Measurements from ENCODE around the gene PTGES3.

Gene PTGES3

DNA sequence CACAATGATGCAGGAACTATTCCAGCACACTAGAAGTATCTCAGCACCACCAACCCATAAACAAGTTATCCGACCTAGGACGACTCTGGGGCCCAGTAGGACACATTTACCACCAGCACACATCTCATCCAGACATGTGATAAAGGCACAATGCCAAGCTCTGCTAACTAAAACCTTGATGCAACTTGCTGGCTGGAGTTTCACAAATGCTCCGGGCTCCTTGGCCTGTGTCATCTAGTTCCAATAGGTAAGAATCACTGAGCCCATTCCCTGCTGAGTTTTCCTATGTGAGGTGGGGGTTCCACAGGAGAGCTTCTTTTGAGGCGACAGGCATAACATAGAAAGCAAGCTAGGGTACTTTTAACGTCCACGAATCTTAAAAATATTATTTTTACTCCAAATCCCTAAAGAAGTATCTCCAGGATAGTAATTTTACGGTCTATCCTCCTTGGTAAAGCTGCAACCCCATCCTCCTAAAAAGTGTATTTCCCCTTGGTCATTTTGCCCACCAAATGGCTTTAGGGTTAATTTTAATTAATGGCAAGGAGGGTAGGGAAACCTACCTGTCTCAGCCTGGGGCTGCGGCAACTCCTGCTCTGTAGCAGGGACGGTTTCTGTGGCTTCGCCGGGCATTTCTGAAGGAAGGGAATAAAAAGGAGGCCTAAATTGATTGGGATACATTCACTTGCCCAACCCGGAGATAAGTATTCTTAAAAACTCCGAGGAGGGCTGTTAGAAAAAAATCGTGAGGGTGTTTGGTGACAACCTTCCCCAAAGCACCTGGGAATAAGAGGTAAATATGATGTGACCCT, 36.0 kb upstream of the PTGES3 start:
- Histone ChIP-seq H3K27ac (peak overlapping the region; percentile 89), H3K4me3 (ENCODE audit: low read depth, low read length) (peak overlapping the region; percentile 83), H3K36me3 (replicated peaks) (peaks cover 28% of the 10 kb centered on the region), H3K27me3 (replicated peaks) (no peaks in the 10 kb centered on the region)
- DNase-seq, result peak; percentile 70
- in situ Hi-C loops (cut with HindIII; ENCODE audit: low pct_ligation_motif_present, low sequenced_read_pairs), result no loop called here
- TF ChIP-seq, protein P1, sequence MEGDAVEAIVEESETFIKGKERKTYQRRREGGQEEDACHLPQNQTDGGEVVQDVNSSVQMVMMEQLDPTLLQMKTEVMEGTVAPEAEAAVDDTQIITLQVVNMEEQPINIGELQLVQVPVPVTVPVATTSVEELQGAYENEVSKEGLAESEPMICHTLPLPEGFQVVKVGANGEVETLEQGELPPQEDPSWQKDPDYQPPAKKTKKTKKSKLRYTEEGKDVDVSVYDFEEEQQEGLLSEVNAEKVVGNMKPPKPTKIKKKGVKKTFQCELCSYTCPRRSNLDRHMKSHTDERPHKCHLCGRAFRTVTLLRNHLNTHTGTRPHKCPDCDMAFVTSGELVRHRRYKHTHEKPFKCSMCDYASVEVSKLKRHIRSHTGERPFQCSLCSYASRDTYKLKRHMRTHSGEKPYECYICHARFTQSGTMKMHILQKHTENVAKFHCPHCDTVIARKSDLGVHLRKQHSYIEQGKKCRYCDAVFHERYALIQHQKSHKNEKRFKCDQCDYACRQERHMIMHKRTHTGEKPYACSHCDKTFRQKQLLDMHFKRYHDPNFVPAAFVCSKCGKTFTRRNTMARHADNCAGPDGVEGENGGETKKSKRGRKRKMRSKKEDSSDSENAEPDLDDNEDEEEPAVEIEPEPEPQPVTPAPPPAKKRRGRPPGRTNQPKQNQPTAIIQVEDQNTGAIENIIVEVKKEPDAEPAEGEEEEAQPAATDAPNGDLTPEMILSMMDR (IDR thresholded peaks at IDR 0.05; ENCODE audit: low read depth, low read length, missing control alignments), result no peak

DNA sequence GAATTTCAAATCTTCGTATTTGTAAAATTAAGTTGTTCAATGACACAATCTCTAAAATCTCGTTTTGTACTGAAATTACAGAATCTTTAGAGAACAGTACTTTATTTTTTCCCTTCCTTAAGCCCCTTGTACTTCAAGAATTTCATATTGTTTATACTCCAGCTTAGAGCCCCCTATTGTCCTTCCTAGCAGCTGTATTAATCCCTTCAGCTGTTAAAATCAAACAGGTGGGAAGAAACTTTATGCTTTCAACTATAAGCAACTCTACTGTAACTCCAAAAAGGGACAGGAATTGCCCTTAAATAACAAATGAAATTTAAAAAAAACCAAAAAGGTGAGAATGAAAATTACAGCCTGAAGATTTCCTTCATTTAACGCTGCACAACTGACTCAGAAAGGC, 35.3 kb upstream of the PTGES3 start:
- Histone ChIP-seq H3K27ac (no peak overlapping the region), H3K36me3 (replicated peaks) (peaks cover 33% of the 10 kb centered on the region), H3K27me3 (replicated peaks) (no peaks in the 10 kb centered on the region), H3K4me3 (ENCODE audit: low read depth, low read length) (peak overlapping the region; percentile 83)
- TF ChIP-seq, protein P1 (IDR thresholded peaks at IDR 0.05; ENCODE audit: low read depth, low read length, missing control alignments), result no peak
- in situ Hi-C loops (cut with HindIII; ENCODE audit: low pct_ligation_motif_present, low sequenced_read_pairs), result no loop called here
- no peak for DNase-seq

DNA sequence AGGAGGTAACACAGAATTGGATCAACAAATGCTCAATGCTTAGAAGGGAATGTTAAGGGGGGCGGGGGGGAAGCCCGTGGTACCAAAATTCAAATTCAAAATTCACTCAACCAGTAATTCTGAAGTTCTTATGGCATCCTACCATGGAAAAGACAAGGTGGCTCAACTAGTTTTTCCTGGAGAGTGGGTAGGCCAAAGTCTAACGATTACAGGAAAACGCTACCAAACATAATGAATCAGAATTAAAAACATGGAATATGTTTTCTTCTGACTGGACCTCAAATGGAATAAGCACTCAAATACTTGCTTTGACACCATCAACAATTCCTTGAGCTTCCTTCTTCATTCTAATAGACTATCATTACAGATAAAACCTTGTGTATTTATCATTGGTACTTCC, 34.7 kb upstream of the PTGES3 start:
- TF ChIP-seq, protein P1 (IDR thresholded peaks at IDR 0.05; ENCODE audit: low read depth, low read length, missing control alignments), result no peak
- H3K36me3 ChIP-seq (replicated peaks), result peaks cover 33% of the 10 kb centered on the region
- no peak overlapping the region for H3K27ac ChIP-seq
- no peaks in the 10 kb centered on the region for H3K27me3 ChIP-seq (replicated peaks)
- in situ Hi-C loops (cut with HindIII; ENCODE audit: low pct_ligation_motif_present, low sequenced_read_pairs), result no loop called here
- peak overlapping the region; percentile 83 for H3K4me3 ChIP-seq (ENCODE audit: low read depth, low read length)
- no peak for DNase-seq

DNA sequence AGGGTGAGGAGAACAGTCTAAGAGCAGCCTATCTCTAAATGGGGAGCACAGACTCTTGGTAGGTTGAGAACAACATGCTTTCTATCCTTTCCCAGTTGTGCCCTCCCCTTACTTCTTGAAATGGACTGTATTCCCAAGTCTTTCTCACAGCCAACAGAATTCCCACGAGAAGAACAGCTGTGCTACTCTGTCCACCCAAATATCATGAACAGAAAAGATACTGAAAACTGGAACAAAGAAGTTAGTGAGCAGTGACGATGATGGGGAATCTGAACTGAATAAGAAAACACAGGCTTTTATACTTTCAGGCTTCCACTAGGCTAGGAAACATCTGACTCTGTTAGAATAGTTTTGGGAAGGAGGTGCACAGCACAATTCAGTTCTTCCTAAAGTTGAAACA, 33.6 kb upstream of the PTGES3 start:
- Histone ChIP-seq H3K36me3 (replicated peaks) (peaks cover 33% of the 10 kb centered on the region), H3K27me3 (replicated peaks) (no peaks in the 10 kb centered on the region), H3K27ac (no peak overlapping the region), H3K4me3 (ENCODE audit: low read depth, low read length) (peak overlapping the region; percentile 83)
- in situ Hi-C loops (cut with HindIII; ENCODE audit: low pct_ligation_motif_present, low sequenced_read_pairs), result no loop called here
- no peak for DNase-seq
- TF ChIP-seq, protein P1 (IDR thresholded peaks at IDR 0.05; ENCODE audit: low read depth, low read length, missing control alignments), result no peak

DNA sequence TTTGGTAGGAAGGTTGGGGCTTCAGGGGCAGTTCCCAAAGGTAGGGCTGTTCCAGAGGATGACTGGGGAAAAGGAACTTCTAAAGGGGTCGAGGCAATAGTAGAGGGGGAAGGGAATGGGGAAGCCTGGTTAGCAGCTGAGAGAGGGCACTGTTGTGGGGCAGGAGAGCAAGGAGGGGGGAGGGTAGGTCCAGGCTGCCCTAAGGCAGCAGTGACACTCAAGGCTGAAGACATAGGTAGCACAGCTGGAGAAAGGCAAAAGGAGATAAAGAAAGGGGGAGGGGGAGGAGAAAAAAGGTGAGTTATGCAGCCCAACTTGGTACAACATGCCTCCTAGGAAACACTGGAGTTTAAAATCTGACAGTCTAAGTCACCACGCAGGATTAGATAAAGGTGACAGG, 33.1 kb upstream of the PTGES3 start:
- Histone ChIP-seq H3K27me3 (replicated peaks) (no peaks in the 10 kb centered on the region), H3K36me3 (replicated peaks) (peaks cover 36% of the 10 kb centered on the region), H3K27ac (no peak overlapping the region), H3K4me3 (ENCODE audit: low read depth, low read length) (no peak overlapping the region)
- in situ Hi-C loops (cut with HindIII; ENCODE audit: low pct_ligation_motif_present, low sequenced_read_pairs), result no loop called here
- DNase-seq, result no peak
- TF ChIP-seq, protein P1 (IDR thresholded peaks at IDR 0.05; ENCODE audit: low read depth, low read length, missing control alignments), result no peak

DNA sequence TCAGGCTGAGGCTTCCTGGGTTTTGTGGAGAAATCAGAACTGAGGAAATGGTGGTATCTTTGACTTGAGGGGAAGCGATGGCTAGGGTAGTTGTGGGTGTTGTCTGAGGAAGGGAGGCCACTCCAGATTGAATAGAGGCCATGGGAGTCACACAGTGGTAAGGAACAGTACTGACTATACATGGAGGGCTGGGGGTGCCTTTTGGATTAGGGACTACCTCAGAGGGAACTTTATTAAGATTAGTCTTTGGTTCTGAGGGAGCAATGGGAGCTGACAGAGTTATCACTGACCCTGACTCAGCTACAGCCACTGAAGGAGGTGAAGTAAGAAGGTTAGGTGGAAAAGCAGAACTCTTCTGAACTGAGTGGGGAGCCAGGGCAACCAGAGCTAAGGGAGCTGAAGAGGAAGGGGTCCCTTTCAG, 32.7 kb upstream of the PTGES3 start:
- in situ Hi-C loops (cut with HindIII; ENCODE audit: low pct_ligation_motif_present, low sequenced_read_pairs), result no loop called here

More for the DNA sequence above, 32.7 kb upstream of the PTGES3 start:
- H3K36me3 ChIP-seq (replicated peaks), result peaks cover 41% of the 10 kb centered on the region
- no peak overlapping the region for H3K27ac ChIP-seq
- H3K27me3 ChIP-seq (replicated peaks), result no peaks in the 10 kb centered on the region
- no peak for DNase-seq
- H3K4me3 ChIP-seq (ENCODE audit: low read depth, low read length), result no peak overlapping the region
- TF ChIP-seq, protein P1 (IDR thresholded peaks at IDR 0.05; ENCODE audit: low read depth, low read length, missing control alignments), result no peak

Data from brain microvascular endothelial cell (primary cell).